ENCODE results near the gene MBD3. TPM values are rescaled to one million over a fixed set of nuclear protein-coding genes. Genes with fewer than 3 reads are reported as not detected.

The MBD3 gene
- total and polyA plus RNA-seq, 2 experiments from 2014 or later, result 27.6 to 118 TPM

GRCh38 chr19:1532003-1532402 is 60.7 kb downstream of the MBD3 start (continued):
- TF ChIP-seq CTCF (conservative IDR thresholded peaks at IDR 0.05; ENCODE audit: low read depth in 2 of 2) (no peak), POLR2AphosphoS5 (IDR thresholded peaks at IDR 0.05; ENCODE audit: low read depth) (no peak), EZH2phosphoT487 (IDR thresholded peaks at IDR 0.05; ENCODE audit: unreplicated experiment) (no peak), ZNF331 (CRISPR knock-in tag; IDR thresholded peaks at IDR 0.05; ENCODE audit: low read depth) (no peak), NANOG (IDR thresholded peaks at IDR 0.05; ENCODE audit: borderline replicate concordance) (no peak), STAT1 (IDR thresholded peaks at IDR 0.05; ENCODE audit: unreplicated experiment) (no peak)

GRCh38 chr19:1531587-1531986 is 61.1 kb downstream of the MBD3 start:
- no peak for DNase-seq (ENCODE audit: low spot score)
- Histone ChIP-seq H2AFZ (no peak overlapping the region), H3K4me3 (no peak overlapping the region), H3K36me3 (ENCODE audit: insufficient read depth) (no peaks in the 10 kb centered on the region), H3K4me2 (no peak overlapping the region), H4K20me1 (replicated peaks; ENCODE audit: insufficient read depth) (no peaks in the 10 kb centered on the region), H3F3A (replicated peaks; ENCODE audit: low read depth) (no peaks in the 10 kb centered on the region), H3K9me2 (ENCODE audit: insufficient read depth) (no peaks in the 10 kb centered on the region), H3K79me2 (replicated peaks; ENCODE audit: insufficient read depth) (no peaks in the 10 kb centered on the region), H3K4me1 (ENCODE audit: insufficient read depth) (no peaks in the 10 kb centered on the region), H3K27me3 (ENCODE audit: insufficient read depth) (no peaks in the 10 kb centered on the region), H3K27ac (ENCODE audit: low read depth) (no peak overlapping the region)
- H3K27me3 Mint-ChIP-seq (ENCODE audit: insufficient read depth, low read depth, poor library complexity), result peaks cover 11% of the 10 kb centered on the region
- H3K4me3 Mint-ChIP-seq, result no peak overlapping the region
- H3K36me3 Mint-ChIP-seq (ENCODE audit: low read depth), result no peaks in the 10 kb centered on the region
- no peak for ATAC-seq
- no peaks in the 10 kb centered on the region for H3K9me3 Mint-ChIP-seq
- no peak overlapping the region for H3K27ac Mint-ChIP-seq
- no peaks in the 10 kb centered on the region for H3K4me1 Mint-ChIP-seq
- no peak for TF ChIP-seq ETS1 (IDR thresholded peaks at IDR 0.05)
- no peak for TF ChIP-seq EZH2 (IDR thresholded peaks at IDR 0.05; ENCODE audit: low read depth, unreplicated experiment)
- no peak for TF ChIP-seq EZH2phosphoT487 (IDR thresholded peaks at IDR 0.05; ENCODE audit: unreplicated experiment)
- no peak for TF ChIP-seq CTCF (conservative IDR thresholded peaks at IDR 0.05; ENCODE audit: low read depth in 2 of 2)
- TF ChIP-seq JUNB (IDR thresholded peaks at IDR 0.05; ENCODE audit: unreplicated experiment), result no peak
- no peak for TF ChIP-seq ZNF462 (CRISPR knock-in tag; IDR thresholded peaks at IDR 0.05)
- TF ChIP-seq STAT1 (IDR thresholded peaks at IDR 0.05; ENCODE audit: unreplicated experiment), result no peak
- no peak for TF ChIP-seq CREB1 (CRISPR knock-in tag; IDR thresholded peaks at IDR 0.05; ENCODE audit: low read depth)
- no peak for TF ChIP-seq ZNF114 (CRISPR knock-in tag; IDR thresholded peaks at IDR 0.05)
